Measurements from ENCODE around the gene TMUB1. TPM values are rescaled to one million over a fixed set of nuclear protein-coding genes. Genes with fewer than 3 reads are reported as not detected.

Gene TMUB1
- total RNA-seq, 1 experiment from 2014 or later: 43.8 TPM

- intact Hi-C loops (cut with micrococcal nuclease; ENCODE audit: unreplicated experiment): no loop called here
- Histone ChIP-seq H3K9me3 (ENCODE audit: low read depth, low read length, poor library complexity, severe bottlenecking) (no peaks in the 10 kb centered on the region), H3K27me3 (replicated peaks; ENCODE audit: insufficient read depth, low read depth, low read length, poor library complexity) (no peaks in the 10 kb centered on the region), H3K36me3 (ENCODE audit: insufficient read depth, low read length, poor library complexity, severe bottlenecking) (no peaks in the 10 kb centered on the region), H3K27ac (ENCODE audit: low read depth, low read length, poor library complexity, severe bottlenecking) (no peak overlapping the region), H3K4me3 (ENCODE audit: low read depth, low read length, poor library complexity, severe bottlenecking) (no peak overlapping the region), H3K4me1 (ENCODE audit: insufficient read depth, low read length, poor library complexity, severe bottlenecking) (peaks cover 9% of the 10 kb centered on the region)
- no peak for DNase-seq (ENCODE audit: low spot score)
- ChIA-PET CTCF (no interaction called here), POLR2A (ENCODE audit: low non-redundant PET) (no interaction called here)
- TF ChIP-seq CTCF (conservative IDR thresholded peaks at IDR 0.05; ENCODE audit: low read depth, low read length) (no peak), EZH2 (IDR thresholded peaks at IDR 0.05; ENCODE audit: borderline replicate concordance, low read depth, low read length, poor library complexity, severe bottlenecking) (no peak)
- no TSS peak for BruUV-seq (replicated peaks)
These were observed 43.3 kb downstream of the TMUB1 start for GRCh38 chr7:151039850-151040548.

GRCh38 chr7:151038951-151039849 lies 44.1 kb downstream of the TMUB1 start:
- H3K27me3 ChIP-seq (replicated peaks; ENCODE audit: insufficient read depth, low read depth, low read length, poor library complexity): no peaks in the 10 kb centered on the region
- peak; percentile 74 for DNase-seq (ENCODE audit: low spot score)
- CTCF ChIA-PET: no interaction called here
- BruUV-seq (replicated peaks): no TSS peak
- H3K27ac ChIP-seq (ENCODE audit: low read depth, low read length, poor library complexity, severe bottlenecking): peak overlapping the region; percentile 28
- H3K4me1 ChIP-seq (ENCODE audit: insufficient read depth, low read length, poor library complexity, severe bottlenecking): peaks cover 9% of the 10 kb centered on the region
- TF ChIP-seq EZH2 (IDR thresholded peaks at IDR 0.05; ENCODE audit: borderline replicate concordance, low read depth, low read length, poor library complexity, severe bottlenecking) (no peak), CTCF (conservative IDR thresholded peaks at IDR 0.05; ENCODE audit: low read depth, low read length) (no peak)
- H3K4me3 ChIP-seq (ENCODE audit: low read depth, low read length, poor library complexity, severe bottlenecking): no peak overlapping the region
- no peaks in the 10 kb centered on the region for H3K9me3 ChIP-seq (ENCODE audit: low read depth, low read length, poor library complexity, severe bottlenecking)
- POLR2A ChIA-PET (ENCODE audit: low non-redundant PET): no interaction called here
- H3K36me3 ChIP-seq (ENCODE audit: insufficient read depth, low read length, poor library complexity, severe bottlenecking): peaks cover 4% of the 10 kb centered on the region
- intact Hi-C loops (cut with micrococcal nuclease; ENCODE audit: unreplicated experiment): no loop called here

- no peaks in the 10 kb centered on the region for H3K27me3 ChIP-seq (replicated peaks; ENCODE audit: insufficient read depth, low read depth, low read length, poor library complexity)
- BruUV-seq (replicated peaks): no TSS peak
- no peaks in the 10 kb centered on the region for H3K9me3 ChIP-seq (ENCODE audit: low read depth, low read length, poor library complexity, severe bottlenecking)
- peaks cover 9% of the 10 kb centered on the region for H3K4me1 ChIP-seq (ENCODE audit: insufficient read depth, low read length, poor library complexity, severe bottlenecking)
- no peak for TF ChIP-seq CTCF (conservative IDR thresholded peaks at IDR 0.05; ENCODE audit: low read depth, low read length)
- TF ChIP-seq EZH2 (IDR thresholded peaks at IDR 0.05; ENCODE audit: borderline replicate concordance, low read depth, low read length, poor library complexity, severe bottlenecking): no peak
- POLR2A ChIA-PET (ENCODE audit: low non-redundant PET): no interaction called here
- H3K4me3 ChIP-seq (ENCODE audit: low read depth, low read length, poor library complexity, severe bottlenecking): no peak overlapping the region
- no peak for DNase-seq (ENCODE audit: low spot score)
- no peak overlapping the region for H3K27ac ChIP-seq (ENCODE audit: low read depth, low read length, poor library complexity, severe bottlenecking)
- intact Hi-C loops (cut with micrococcal nuclease; ENCODE audit: unreplicated experiment): no loop called here
- CTCF ChIA-PET: no interaction called here
- peaks cover 4% of the 10 kb centered on the region for H3K36me3 ChIP-seq (ENCODE audit: insufficient read depth, low read length, poor library complexity, severe bottlenecking)
These were observed 47.4 kb downstream of the TMUB1 start for GRCh38 chr7:151035902-151036301.
